ENCODE results near the gene MCCD1.

The MCCD1 gene

DNA sequence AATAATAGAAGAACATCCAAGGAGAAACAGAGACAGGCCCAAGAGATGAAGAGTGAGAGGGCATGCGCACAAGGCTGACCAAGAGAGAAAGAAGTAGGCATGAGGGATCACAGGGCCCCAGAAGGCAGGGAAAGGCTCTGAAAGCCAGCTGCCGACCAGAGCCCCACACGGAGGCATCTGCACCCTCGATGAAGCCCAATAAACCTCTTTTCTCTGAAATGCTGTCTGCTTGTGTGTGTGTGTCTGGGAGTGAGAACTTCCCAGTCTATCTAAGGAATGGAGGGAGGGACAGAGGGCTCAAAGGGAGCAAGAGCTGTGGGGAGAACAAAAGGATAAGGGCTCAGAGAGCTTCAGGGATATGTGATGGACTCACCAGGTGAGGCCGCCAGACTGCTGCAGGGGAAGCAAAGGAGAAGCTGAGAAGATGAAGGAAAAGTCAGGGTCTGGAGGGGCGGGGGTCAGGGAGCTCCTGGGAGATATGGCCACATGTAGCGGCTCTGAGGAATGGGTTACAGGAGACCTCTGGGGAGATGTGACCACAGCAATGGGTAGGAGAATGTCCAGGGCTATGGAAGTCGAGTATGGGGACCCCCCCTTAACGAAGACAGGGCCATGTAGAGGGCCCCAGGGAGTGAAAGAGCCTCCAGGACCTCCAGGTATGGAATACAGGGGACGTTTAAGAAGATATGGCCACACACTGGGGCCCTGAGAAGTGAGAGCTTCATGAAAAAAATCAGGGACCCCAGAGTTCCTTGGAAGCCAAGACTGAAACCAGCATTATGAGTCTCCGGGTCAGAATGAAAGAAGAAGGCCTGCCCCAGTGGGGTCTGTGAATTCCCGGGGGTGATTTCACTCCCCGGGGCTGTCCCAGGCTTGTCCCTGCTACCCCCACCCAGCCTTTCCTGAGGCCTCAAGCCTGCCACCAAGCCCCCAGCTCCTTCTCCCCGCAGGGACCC lies 45.6 kb downstream of the MCCD1 start:
- Histone ChIP-seq H3K36me3 (ENCODE audit: control insufficient read depth in 2 of 2, insufficient read depth in 1 of 2, low read length in 2 of 2) (no peaks in the 10 kb centered on the region), H3K9me3 (ENCODE audit: control insufficient read depth, insufficient read depth, low read depth, low read length) (no peaks in the 10 kb centered on the region), H3K4me1 (ENCODE audit: control insufficient read depth, insufficient read depth, low read length) (no peaks in the 10 kb centered on the region), H3K4me3 (ENCODE audit: low read depth, low read length) (no peak overlapping the region), H3K27ac (ENCODE audit: extremely low read depth, low read depth, low read length) (no peak overlapping the region)
- ChIA-PET POLR2A (interaction anchor here (1.3 to 1.4 kb wide), 3 partner anchors 8 to 48 kb away, joined by 3 to 4 read pairs (median 3); partner anchors contain the start of gene LTB), CTCF (interaction anchor here (1.0 to 18.7 kb wide), 9 partner anchors 10 to 78 kb away, joined by 3 to 518 read pairs (median 4); partner anchors contain the start of genes ATP6V1G2, LST1 and NCR3)
- TF ChIP-seq ZNF292 (tag by site-specific recombination; IDR thresholded peaks at IDR 0.05; ENCODE audit: borderline replicate concordance, low read depth) = no peak
- no peak for TF ChIP-seq ZNF791 (tag by site-specific recombination; IDR thresholded peaks at IDR 0.05)
- no peak for TF ChIP-seq SETDB1 (IDR thresholded peaks at IDR 0.05; ENCODE audit: insufficient read length, low read length)
- TF ChIP-seq ZNF394 (tag by site-specific recombination; IDR thresholded peaks at IDR 0.05; ENCODE audit: borderline replicate concordance) = peak; percentile 19; the same call in 1 of the 2 replicates
- no peak for TF ChIP-seq ZNF24 (tag by site-specific recombination; IDR thresholded peaks at IDR 0.05)
- TF ChIP-seq ZNF785 (tag by site-specific recombination; IDR thresholded peaks at IDR 0.05) = no peak
- TF ChIP-seq, protein P1, sequence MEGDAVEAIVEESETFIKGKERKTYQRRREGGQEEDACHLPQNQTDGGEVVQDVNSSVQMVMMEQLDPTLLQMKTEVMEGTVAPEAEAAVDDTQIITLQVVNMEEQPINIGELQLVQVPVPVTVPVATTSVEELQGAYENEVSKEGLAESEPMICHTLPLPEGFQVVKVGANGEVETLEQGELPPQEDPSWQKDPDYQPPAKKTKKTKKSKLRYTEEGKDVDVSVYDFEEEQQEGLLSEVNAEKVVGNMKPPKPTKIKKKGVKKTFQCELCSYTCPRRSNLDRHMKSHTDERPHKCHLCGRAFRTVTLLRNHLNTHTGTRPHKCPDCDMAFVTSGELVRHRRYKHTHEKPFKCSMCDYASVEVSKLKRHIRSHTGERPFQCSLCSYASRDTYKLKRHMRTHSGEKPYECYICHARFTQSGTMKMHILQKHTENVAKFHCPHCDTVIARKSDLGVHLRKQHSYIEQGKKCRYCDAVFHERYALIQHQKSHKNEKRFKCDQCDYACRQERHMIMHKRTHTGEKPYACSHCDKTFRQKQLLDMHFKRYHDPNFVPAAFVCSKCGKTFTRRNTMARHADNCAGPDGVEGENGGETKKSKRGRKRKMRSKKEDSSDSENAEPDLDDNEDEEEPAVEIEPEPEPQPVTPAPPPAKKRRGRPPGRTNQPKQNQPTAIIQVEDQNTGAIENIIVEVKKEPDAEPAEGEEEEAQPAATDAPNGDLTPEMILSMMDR (tag by site-specific recombination; IDR thresholded peaks at IDR 0.05) = 0 out of 2 replicates have a peak, but pooled peaks have one; percentile 21
- TF ChIP-seq GLIS2 (tag by site-specific recombination; IDR thresholded peaks at IDR 0.05) = 0 out of 2 replicates have a peak, but pooled peaks have one; percentile 9

DNA sequence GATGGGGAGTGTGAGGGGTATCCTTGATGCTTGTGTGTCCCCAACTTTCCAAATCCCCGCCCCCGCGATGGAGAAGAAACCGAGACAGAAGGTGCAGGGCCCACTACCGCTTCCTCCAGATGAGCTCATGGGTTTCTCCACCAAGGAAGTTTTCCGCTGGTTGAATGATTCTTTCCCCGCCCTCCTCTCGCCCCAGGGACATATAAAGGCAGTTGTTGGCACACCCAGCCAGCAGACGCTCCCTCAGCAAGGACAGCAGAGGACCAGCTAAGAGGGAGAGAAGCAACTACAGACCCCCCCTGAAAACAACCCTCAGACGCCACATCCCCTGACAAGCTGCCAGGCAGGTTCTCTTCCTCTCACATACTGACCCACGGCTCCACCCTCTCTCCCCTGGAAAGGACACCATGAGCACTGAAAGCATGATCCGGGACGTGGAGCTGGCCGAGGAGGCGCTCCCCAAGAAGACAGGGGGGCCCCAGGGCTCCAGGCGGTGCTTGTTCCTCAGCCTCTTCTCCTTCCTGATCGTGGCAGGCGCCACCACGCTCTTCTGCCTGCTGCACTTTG lies 46.7 kb downstream of the MCCD1 start, which contains the start of gene TNF:
TNF (plus strand) TSS at position 231 of the 567 bp plus-strand sequence; CDS start at position 408, 177 bp downstream.
- Histone ChIP-seq H3K4me1 (ENCODE audit: control insufficient read depth, insufficient read depth, low read length) (no peaks in the 10 kb centered on the region), H3K4me3 (ENCODE audit: low read depth, low read length) (no peak within 1 kb of the TSS), H3K9me3 (ENCODE audit: control insufficient read depth, insufficient read depth, low read depth, low read length) (no peaks in the 10 kb centered on the region), H3K27ac (ENCODE audit: extremely low read depth, low read depth, low read length) (no peak within 1 kb of the TSS), H3K36me3 (ENCODE audit: control insufficient read depth in 2 of 2, insufficient read depth in 1 of 2, low read length in 2 of 2) (no peaks in the 10 kb centered on the region)
- TF ChIP-seq ZBTB48 (tag by site-specific recombination; IDR thresholded peaks at IDR 0.05) = 0 out of 2 replicates have a peak, but pooled peaks have one; percentile 37
- no peak for TF ChIP-seq ZNF324 (tag by site-specific recombination; IDR thresholded peaks at IDR 0.05)
- CTCF ChIA-PET = interaction anchor here (0.7 to 18.7 kb wide), 9 partner anchors 9 to 314 kb away, joined by 3 to 518 read pairs (median 5); partner anchors contain the start of genes ATP6V1G2, LST1 and NCR3
- POLR2A ChIA-PET = interaction anchor here (0.5 to 1.3 kb wide), 2 partner anchors 47 to 427 kb away, joined by 3 to 5 read pairs; no protein-coding TSS in a partner anchor

DNA sequence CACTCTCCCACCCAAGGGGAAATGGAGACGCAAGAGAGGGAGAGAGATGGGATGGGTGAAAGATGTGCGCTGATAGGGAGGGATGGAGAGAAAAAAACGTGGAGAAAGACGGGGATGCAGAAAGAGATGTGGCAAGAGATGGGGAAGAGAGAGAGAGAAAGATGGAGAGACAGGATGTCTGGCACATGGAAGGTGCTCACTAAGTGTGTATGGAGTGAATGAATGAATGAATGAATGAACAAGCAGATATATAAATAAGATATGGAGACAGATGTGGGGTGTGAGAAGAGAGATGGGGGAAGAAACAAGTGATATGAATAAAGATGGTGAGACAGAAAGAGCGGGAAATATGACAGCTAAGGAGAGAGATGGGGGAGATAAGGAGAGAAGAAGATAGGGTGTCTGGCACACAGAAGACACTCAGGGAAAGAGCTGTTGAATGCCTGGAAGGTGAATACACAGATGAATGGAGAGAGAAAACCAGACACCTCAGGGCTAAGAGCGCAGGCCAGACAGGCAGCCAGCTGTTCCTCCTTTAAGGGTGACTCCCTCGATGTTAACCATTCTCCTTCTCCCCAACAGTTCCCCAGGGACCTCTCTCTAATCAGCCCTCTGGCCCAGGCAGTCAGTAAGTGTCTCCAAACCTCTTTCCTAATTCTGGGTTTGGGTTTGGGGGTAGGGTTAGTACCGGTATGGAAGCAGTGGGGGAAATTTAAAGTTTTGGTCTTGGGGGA lies 47.4 kb downstream of the MCCD1 start:
- TF ChIP-seq ZNF24 (tag by site-specific recombination; IDR thresholded peaks at IDR 0.05) (peak; percentile 64; the same call in 1 of the 2 replicates), ZNF366 (tag by site-specific recombination; conservative IDR thresholded peaks at IDR 0.05) (peak; percentile 78), ZNF341 (tag by site-specific recombination; IDR thresholded peaks at IDR 0.05; ENCODE audit: low read depth) (peak; percentile 58), ZNF624 (tag by site-specific recombination; IDR thresholded peaks at IDR 0.05) (no peak)
- POLR2A ChIA-PET = interaction anchor here (1.1 to 1.4 kb wide), 2 partner anchors 17 to 25 kb away, joined by 4 to 6 read pairs; partner anchors contain the start of gene NCR3
- Histone ChIP-seq H3K9me3 (ENCODE audit: control insufficient read depth, insufficient read depth, low read depth, low read length) (no peaks in the 10 kb centered on the region), H3K4me3 (ENCODE audit: low read depth, low read length) (no peak overlapping the region), H3K27ac (ENCODE audit: extremely low read depth, low read depth, low read length) (no peak overlapping the region), H3K4me1 (ENCODE audit: control insufficient read depth, insufficient read depth, low read length) (peaks cover 1% of the 10 kb centered on the region; the same call in 1 of the 2 replicates), H3K36me3 (ENCODE audit: control insufficient read depth in 2 of 2, insufficient read depth in 1 of 2, low read length in 2 of 2) (no peaks in the 10 kb centered on the region)
- CTCF ChIA-PET = interaction anchor here (0.9 to 18.7 kb wide), 10 partner anchors 8 to 313 kb away, joined by 3 to 518 read pairs (median 6); partner anchors contain the start of genes LST1 and NCR3
